ENCODE results near the gene ITPRIP. TPM values are rescaled to one million over a fixed set of nuclear protein-coding genes. Genes with fewer than 3 reads are reported as not detected.

The ITPRIP gene
- total and polyA plus RNA-seq, 9 donors: 10.1 to 38.1 (median 24.7) TPM

- H3K36me3 ChIP-seq: no peaks in the 10 kb centered on the region
- intact Hi-C loops (cut with DNase I): no loop called here
- WGBS, 3 donors: 95 to 98% (median 96%) methylated on average over 22 of the region's 22 CpGs
Measured at GRCh38 chr10:104315486-104315921, 22.8 kb downstream of the ITPRIP start.

GRCh38 chr10:104314591-104315485, 23.4 kb downstream of the ITPRIP start:
- no peaks in the 10 kb centered on the region for H3K9me3 ChIP-seq
- DNase-seq: peak in 1 of 5 donors; percentile 28
- intact Hi-C loops (cut with DNase I): no loop called here
- no peak for TF ChIP-seq CTCF (IDR thresholded peaks at IDR 0.05)
- TF ChIP-seq EP300 (IDR thresholded peaks at IDR 0.05): no peak
- WGBS, 3 donors: 89 to 93% (median 90%) methylated on average over 43 of the region's 43 CpGs
- no peaks in the 10 kb centered on the region for H3K36me3 ChIP-seq
- H3K4me3 ChIP-seq: no peak overlapping the region
- peaks cover 25% of the 10 kb centered on the region for H3K4me1 ChIP-seq (ENCODE audit: insufficient read depth)
- H3K27ac ChIP-seq: no peak overlapping the region
- H3K27me3 ChIP-seq: no peaks in the 10 kb centered on the region

More at GRCh38 chr10:104315486-104315921, 22.8 kb downstream of the ITPRIP start:
- DNase-seq: no peak
- Histone ChIP-seq H3K4me3 (no peak overlapping the region), H3K4me1 (ENCODE audit: insufficient read depth) (peaks cover 19% of the 10 kb centered on the region), H3K9me3 (no peaks in the 10 kb centered on the region), H3K27me3 (no peaks in the 10 kb centered on the region), H3K27ac (no peak overlapping the region)
- no peak for TF ChIP-seq EP300 (IDR thresholded peaks at IDR 0.05)
- TF ChIP-seq CTCF (IDR thresholded peaks at IDR 0.05): no peak
- TF ChIP-seq POLR2A (IDR thresholded peaks at IDR 0.05): no peak

GRCh38 chr10:104311184-104311720, 27.0 kb downstream of the ITPRIP start:
- WGBS, 3 donors: 80 to 83% (median 80%) methylated on average over 5 of the region's 5 CpGs
- TF ChIP-seq EP300 (IDR thresholded peaks at IDR 0.05) (no peak), CTCF (IDR thresholded peaks at IDR 0.05) (no peak), POLR2A (IDR thresholded peaks at IDR 0.05) (no peak)
- intact Hi-C loops (cut with DNase I): no loop called here
- Histone ChIP-seq H3K36me3 (no peaks in the 10 kb centered on the region), H3K27ac (no peak overlapping the region), H3K9me3 (no peaks in the 10 kb centered on the region), H3K4me3 (no peak overlapping the region), H3K27me3 (no peaks in the 10 kb centered on the region), H3K4me1 (ENCODE audit: insufficient read depth) (peaks cover 15% of the 10 kb centered on the region)
- peak in 2 of 5 donors; percentile 20 for DNase-seq

GRCh38 chr10:104309980-104310978, 28.0 kb downstream of the ITPRIP start:
- WGBS, 3 donors: 44 to 53% (median 48%) methylated on average over 15 of the region's 15 CpGs
- peak; percentile 76 to 84 (median 80) for DNase-seq
- no peaks in the 10 kb centered on the region for H3K27me3 ChIP-seq
- H3K4me1 ChIP-seq (ENCODE audit: insufficient read depth): peaks cover 18% of the 10 kb centered on the region
- intact Hi-C loops (cut with DNase I): loop anchor here in 1 of 4 donors (5.0 kb wide), 1 partner anchor 42 kb away; the partner anchor contains the start of gene CFAP58
- H3K4me3 ChIP-seq: no peak overlapping the region
- peak overlapping the region; percentile 23 to 54 for H3K27ac ChIP-seq
- H3K36me3 ChIP-seq: no peaks in the 10 kb centered on the region
- H3K9me3 ChIP-seq: no peaks in the 10 kb centered on the region
- TF ChIP-seq CTCF (IDR thresholded peaks at IDR 0.05) (no peak), EP300 (IDR thresholded peaks at IDR 0.05) (no peak), POLR2A (IDR thresholded peaks at IDR 0.05) (no peak)
